ENCODE measurements around the gene FFAR3.

Gene FFAR3

DNA sequence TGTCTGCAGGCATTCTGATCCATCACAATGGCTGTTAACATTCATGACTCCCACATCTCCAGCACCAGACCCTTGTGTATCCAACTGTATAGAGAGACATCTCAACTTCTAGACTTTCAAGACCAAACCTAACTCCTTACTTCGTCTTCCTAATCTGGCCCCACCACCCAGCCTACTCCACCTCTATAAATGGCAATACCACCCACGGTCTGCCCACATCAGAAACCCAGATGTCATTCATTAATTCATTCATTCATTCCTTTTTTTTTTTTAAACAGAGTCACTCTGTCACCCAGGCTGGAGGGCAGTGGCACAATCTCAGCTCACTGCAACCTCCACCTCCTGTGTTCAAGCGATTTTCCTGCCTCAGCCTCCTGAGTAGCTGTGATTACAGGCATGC is 23.1 kb downstream of the FFAR3 start:
- TF ChIP-seq ZFX (IDR thresholded peaks at IDR 0.05; ENCODE audit: borderline replicate concordance) = no peak
- TF ChIP-seq, protein P1, sequence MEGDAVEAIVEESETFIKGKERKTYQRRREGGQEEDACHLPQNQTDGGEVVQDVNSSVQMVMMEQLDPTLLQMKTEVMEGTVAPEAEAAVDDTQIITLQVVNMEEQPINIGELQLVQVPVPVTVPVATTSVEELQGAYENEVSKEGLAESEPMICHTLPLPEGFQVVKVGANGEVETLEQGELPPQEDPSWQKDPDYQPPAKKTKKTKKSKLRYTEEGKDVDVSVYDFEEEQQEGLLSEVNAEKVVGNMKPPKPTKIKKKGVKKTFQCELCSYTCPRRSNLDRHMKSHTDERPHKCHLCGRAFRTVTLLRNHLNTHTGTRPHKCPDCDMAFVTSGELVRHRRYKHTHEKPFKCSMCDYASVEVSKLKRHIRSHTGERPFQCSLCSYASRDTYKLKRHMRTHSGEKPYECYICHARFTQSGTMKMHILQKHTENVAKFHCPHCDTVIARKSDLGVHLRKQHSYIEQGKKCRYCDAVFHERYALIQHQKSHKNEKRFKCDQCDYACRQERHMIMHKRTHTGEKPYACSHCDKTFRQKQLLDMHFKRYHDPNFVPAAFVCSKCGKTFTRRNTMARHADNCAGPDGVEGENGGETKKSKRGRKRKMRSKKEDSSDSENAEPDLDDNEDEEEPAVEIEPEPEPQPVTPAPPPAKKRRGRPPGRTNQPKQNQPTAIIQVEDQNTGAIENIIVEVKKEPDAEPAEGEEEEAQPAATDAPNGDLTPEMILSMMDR (IDR thresholded peaks at IDR 0.05) = no peak

GRCh38 chr19:35381926-35382325 is 23.7 kb downstream of the FFAR3 start:
- no peak overlapping the region for H3K27ac ChIP-seq
- TF ChIP-seq ZFX (IDR thresholded peaks at IDR 0.05; ENCODE audit: borderline replicate concordance) = no peak
- TF ChIP-seq, protein P1 (IDR thresholded peaks at IDR 0.05) = no peak

More for the DNA sequence above, 23.1 kb downstream of the FFAR3 start:
- H3K27ac ChIP-seq = no peak overlapping the region

- H3K27ac ChIP-seq = no peak overlapping the region
- TF ChIP-seq, protein P1 (IDR thresholded peaks at IDR 0.05) = no peak
- no peak for TF ChIP-seq ZFX (IDR thresholded peaks at IDR 0.05; ENCODE audit: borderline replicate concordance)
These were observed 25.3 kb downstream of the FFAR3 start for GRCh38 chr19:35383536-35383935.

GRCh38 chr19:35388277-35389054 is 30.2 kb downstream of the FFAR3 start:
- TF ChIP-seq, protein P1 (IDR thresholded peaks at IDR 0.05) = no peak
- no peak for TF ChIP-seq ZFX (IDR thresholded peaks at IDR 0.05; ENCODE audit: borderline replicate concordance)
- H3K27ac ChIP-seq = no peak overlapping the region

DNA sequence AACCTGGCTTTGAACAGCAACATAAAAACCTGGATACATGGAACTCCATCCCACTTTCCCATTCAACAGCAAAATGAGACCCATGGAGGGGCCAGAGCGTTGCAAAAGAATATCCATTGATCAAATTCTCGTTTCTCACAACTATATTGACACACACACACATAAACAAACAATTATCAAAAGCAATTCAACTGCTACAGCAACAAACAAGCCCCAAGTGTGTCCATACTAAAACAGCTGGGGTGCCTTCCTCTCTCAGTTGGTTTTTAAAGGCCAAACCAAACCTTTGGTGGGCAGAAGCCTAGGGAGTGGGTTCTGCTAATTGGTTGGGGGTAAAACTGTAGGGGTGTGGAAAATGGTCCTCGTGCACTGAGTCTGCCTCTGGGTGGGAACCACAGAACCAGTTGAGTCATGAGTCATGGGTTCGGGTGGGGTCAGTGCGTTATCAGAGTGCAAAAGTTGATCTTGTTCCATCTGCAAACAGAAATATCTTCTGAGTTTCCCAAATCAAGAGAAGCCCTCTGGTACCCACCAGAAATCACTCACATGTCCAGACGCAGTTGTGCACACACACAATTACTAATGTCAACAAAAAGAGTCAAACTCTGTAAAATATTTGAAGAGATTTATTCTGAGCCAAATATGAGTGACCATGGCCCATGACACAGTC is 31.1 kb downstream of the FFAR3 start:
- H3K27ac ChIP-seq = no peak overlapping the region
- no peak for TF ChIP-seq ZFX (IDR thresholded peaks at IDR 0.05; ENCODE audit: borderline replicate concordance)
- TF ChIP-seq, protein P1 (IDR thresholded peaks at IDR 0.05) = no peak

DNA sequence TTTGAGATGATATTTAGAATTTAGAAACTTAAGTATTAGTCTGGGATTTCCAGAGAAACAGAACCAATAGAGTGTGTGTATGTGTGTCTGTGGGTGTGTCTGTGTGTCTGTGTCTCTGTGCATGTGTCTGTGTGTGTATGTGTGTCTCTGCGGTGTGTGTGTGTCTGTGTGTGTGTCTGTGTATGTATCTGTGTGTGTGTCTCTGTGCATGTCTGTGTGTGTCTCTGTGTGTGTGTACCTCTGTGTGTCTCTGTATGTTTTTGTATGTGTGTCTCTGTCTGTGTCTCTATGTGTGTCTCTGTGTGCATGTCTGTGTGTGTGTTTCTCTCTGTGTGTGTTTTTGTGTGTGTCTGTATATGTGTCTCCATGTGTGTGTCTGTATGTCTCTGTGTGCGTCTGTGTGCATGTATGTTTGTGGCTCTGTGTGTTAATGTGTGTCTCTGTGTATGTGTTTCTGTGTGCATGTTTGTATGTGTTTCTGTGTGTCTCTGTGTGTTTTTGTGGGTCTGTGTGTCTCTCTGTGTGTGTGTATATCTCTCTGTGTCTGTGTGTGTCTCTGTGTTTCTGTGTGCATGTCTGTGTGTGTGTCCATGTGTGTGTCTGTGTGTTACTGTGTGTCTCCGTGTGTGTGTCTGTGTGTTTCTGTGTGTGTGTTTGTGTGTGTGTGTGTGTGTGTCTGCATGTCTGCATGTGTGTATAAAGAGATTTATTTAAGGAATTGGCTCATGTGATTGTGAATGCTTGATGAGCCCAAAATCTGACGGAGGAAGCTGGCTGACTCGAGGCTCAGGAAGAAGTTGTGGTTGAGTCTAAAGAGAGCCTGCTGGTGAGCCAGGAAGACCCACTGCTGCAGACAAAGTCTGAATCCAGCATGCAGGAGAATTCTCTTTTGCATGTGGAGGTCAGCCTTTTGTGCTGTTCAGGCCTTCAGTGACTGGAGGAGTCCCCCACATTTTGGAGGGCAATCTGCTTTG is 34.8 kb downstream of the FFAR3 start:
- H3K27ac ChIP-seq = no peak overlapping the region
- TF ChIP-seq, protein P1 (IDR thresholded peaks at IDR 0.05) = no peak
- TF ChIP-seq ZFX (IDR thresholded peaks at IDR 0.05; ENCODE audit: borderline replicate concordance) = no peak
